SK-N-SH (cell line): ENCODE measurements around the gene GSTM5.
"Not testable (repeated sequence)": the region's sequence is repeated elsewhere in the genome, so short reads cannot be mapped to it uniquely, and the experiment has no call there.

ENCODE experiments used
- CTCF ChIP-seq: fragments of 200-600 bp; sonication (generic); IDR thresholded peaks from 2 replicates; pipeline ENCODE4 v1.6.1; 2017; ENCODE audit warnings: antibody characterized with exemption, mild to moderate bottlenecking, moderate library complexity
- EP300 ChIP-seq, 2 experiments: IDR thresholded peaks; 2 replicates each; pipeline versions ENCODE4 v1.4.0 to v1.6.1; 2012; ENCODE audit warnings: borderline replicate concordance in 1 of 2, low read depth in 1 of 2, low read length in 1 of 2
- FOSL2 ChIP-seq: IDR thresholded peaks from 2 replicates; pipeline ENCODE4 v1.4.0; 2012; ENCODE audit warnings: low read depth, mild to moderate bottlenecking, moderate library complexity, borderline replicate concordance
- GABPA ChIP-seq: IDR thresholded peaks from 2 replicates; pipeline ENCODE4 v1.4.0; 2012; ENCODE audit warnings: low read depth, mild to moderate bottlenecking
- MAX ChIP-seq: IDR thresholded peaks from 2 replicates; pipeline ENCODE4 v1.4.0; 2012; ENCODE audit warnings: low read depth
- MEF2A ChIP-seq: IDR thresholded peaks from 2 replicates; pipeline ENCODE4 v1.4.0; 2012; ENCODE audit warnings: low read depth, borderline replicate concordance
- POLR2AphosphoS5 ChIP-seq: IDR thresholded peaks from 2 replicates; pipeline ENCODE4 v1.6.1; 2012; ENCODE audit warnings: low read depth, low read length
- RCOR1 ChIP-seq: fragments of 150-350 bp; IDR thresholded peaks from 2 replicates; pipeline ENCODE4 v1.6.1; 2017; ENCODE audit warnings: antibody characterized with exemption, low read length
- SMC3 ChIP-seq: IDR thresholded peaks from 2 replicates; pipeline ENCODE4 v1.6.1; 2012; ENCODE audit warnings: low read depth, low read length, improper control_type of control experiment
- YY1 ChIP-seq: IDR thresholded peaks from 2 replicates; pipeline ENCODE4 v1.4.0; 2012; ENCODE audit warnings: low read depth, mild to moderate bottlenecking

GRCh38 chr1:109702940-109703339, 9.1 kb upstream of the GSTM5 start:
- not testable (repeated sequence) for TF ChIP-seq CTCF; GABPA; EP300 (IDR thresholded peaks at IDR 0.05; ENCODE audit: borderline replicate concordance in 1 of 2, low read depth in 1 of 2, low read length in 1 of 2); MAX; SMC3; MEF2A; RCOR1; FOSL2; YY1; POLR2AphosphoS5
